IMR-90 (cell line): ENCODE results near the gene LAMTOR4. TPM values are rescaled to one million over a fixed set of nuclear protein-coding genes. Genes with fewer than 3 reads are reported as not detected.
"Not testable (repeated sequence)": the region's sequence is repeated elsewhere in the genome, so short reads cannot be mapped to it uniquely, and the experiment has no call there.

Source experiments
- ATAC-seq: fragments of 200-7000 bp; cut with Tn5 transposase; 2 replicates; pipeline ENCODE4 v1.9.1; 2020; ENCODE audit warnings: low read depth, mild to moderate bottlenecking, moderate library complexity
- BruUV-seq: library from RNA; stranded (reverse); fragments of 400-500 nt; replicated peaks from 2 replicates; lab custom pipeline; 2021; lab: Mats Ljungman, UMichigan
- CTCF ChIA-PET: fragments of 300-600 bp; formaldehyde crosslinking; extraction: SDS; loops from one replicate; lab custom pipeline; 2021; ENCODE audit warnings: antibody characterized with exemption; lab: Yijun Ruan, JAX
- POLR2A ChIA-PET: fragments of 300-600 bp; sonication (Branson Sonifier 250); formaldehyde crosslinking; loops from one replicate; lab custom pipeline; 2022; ENCODE audit warnings: antibody characterized with exemption; ENCODE audit not compliant: unreplicated experiment; lab: Charles Lee
- DNase-seq: peaks from one replicate; pipeline ENCODE4 v3.0.0; 2013
- H2AFZ ChIP-seq: replicated peaks from 2 replicates; pipeline ENCODE3; 2013; ENCODE audit warnings: low read length, mild to moderate bottlenecking; ENCODE audit not compliant: poor library complexity
- H2AK5ac ChIP-seq: 2 replicates; pipeline ENCODE4 v1.6.1; 2013; ENCODE audit warnings: low read depth, low read length, inconsistent platforms
- H2AK9ac ChIP-seq: replicated peaks from 2 replicates; pipeline ENCODE3; 2013; ENCODE audit warnings: mild to moderate bottlenecking, low read depth, low read length, moderate library complexity; ENCODE audit not compliant: poor library complexity
- H2BK120ac ChIP-seq: 2 replicates; pipeline ENCODE4 v1.6.1; 2013; ENCODE audit warnings: low read depth, low read length, inconsistent platforms
- H2BK15ac ChIP-seq: 3 replicates; pipeline ENCODE4 v1.6.1; 2013; ENCODE audit warnings: low read depth, low read length, inconsistent platforms
- H2BK20ac ChIP-seq: 2 replicates; pipeline ENCODE4 v1.6.1; 2013; ENCODE audit warnings: low read depth, mild to moderate bottlenecking, inconsistent platforms, low read length, moderate library complexity
- H2BK5ac ChIP-seq: 2 replicates; pipeline ENCODE4 v1.6.1; 2013; ENCODE audit warnings: mild to moderate bottlenecking, low read depth, low read length, inconsistent platforms; ENCODE audit not compliant: poor library complexity, severe bottlenecking
- H3K14ac ChIP-seq: replicated peaks from 2 replicates; pipeline ENCODE4 v1.6.1; 2013; ENCODE audit warnings: low read depth, low read length, inconsistent platforms
- H3K18ac ChIP-seq: 2 replicates; pipeline ENCODE4 v1.6.1; 2013; ENCODE audit warnings: low read depth, low read length, control low read depth
- H3K23ac ChIP-seq: 2 replicates; pipeline ENCODE4 v1.6.1; 2013; ENCODE audit warnings: low read depth, low read length, inconsistent platforms
- H3K27ac ChIP-seq: 2 replicates; pipeline ENCODE4 v1.5.1; 2013; ENCODE audit warnings: mild to moderate bottlenecking, control low read depth, low read length; ENCODE audit not compliant: insufficient read depth
- H3K27me3 ChIP-seq: 2 replicates; pipeline ENCODE4 v1.6.1; 2013; ENCODE audit warnings: low read length; ENCODE audit not compliant: control insufficient read depth, insufficient read depth
- H3K36me3 ChIP-seq: 2 replicates; pipeline ENCODE4 v1.6.1; 2013; ENCODE audit warnings: low read length, mixed read lengths; ENCODE audit not compliant: control insufficient read depth, insufficient read depth
- H3K4ac ChIP-seq: 2 replicates; pipeline ENCODE4 v1.6.1; 2013; ENCODE audit warnings: low read depth, low read length, inconsistent platforms
- H3K4me1 ChIP-seq: 2 replicates; pipeline ENCODE4 v1.6.1; 2013; ENCODE audit warnings: low read length, mixed read lengths; ENCODE audit not compliant: control insufficient read depth, insufficient read depth
- H3K4me2 ChIP-seq: 2 replicates; pipeline ENCODE4 v1.6.1; 2013; ENCODE audit warnings: low read depth, mild to moderate bottlenecking, control low read depth, low read length, moderate library complexity
- H3K4me3 ChIP-seq: 2 replicates; pipeline ENCODE4 v1.5.1; 2013; ENCODE audit warnings: low read depth, mild to moderate bottlenecking, control low read depth, low read length, moderate library complexity; ENCODE audit not compliant: insufficient read depth
- H3K56ac ChIP-seq: 2 replicates; pipeline ENCODE4 v1.6.1; 2013; ENCODE audit warnings: low read length, inconsistent platforms; ENCODE audit not compliant: insufficient read depth; ENCODE audit errors: extremely low read depth
- H3K79me1 ChIP-seq, 2 experiments: 2 replicates each; pipeline ENCODE4 v1.6.1; 2013; ENCODE audit warnings: low read length in 2 of 2, inconsistent platforms in 1 of 2, low read depth in 1 of 2
- H3K9ac ChIP-seq: 2 replicates; pipeline ENCODE4 v1.6.1; 2013; ENCODE audit warnings: low read depth, low read length, control low read depth
- H3K9me1 ChIP-seq: 2 replicates; pipeline ENCODE4 v1.6.1; 2013; ENCODE audit warnings: low read length, inconsistent platforms; ENCODE audit not compliant: insufficient read depth
- H3K9me3 ChIP-seq: 2 replicates; pipeline ENCODE4 v1.6.1; 2013; ENCODE audit warnings: low read length; ENCODE audit not compliant: control insufficient read depth, insufficient read depth
- H4K20me1 ChIP-seq: 2 replicates; pipeline ENCODE4 v1.6.1; 2013; ENCODE audit warnings: low read length, inconsistent platforms; ENCODE audit not compliant: insufficient read depth
- H4K5ac ChIP-seq: 2 replicates; pipeline ENCODE4 v1.6.1; 2013; ENCODE audit warnings: mild to moderate bottlenecking, low read depth, low read length, control low read depth
- H4K8ac ChIP-seq, 2 experiments: 2 replicates each; pipeline ENCODE4 v1.6.1; 2013; ENCODE audit warnings: low read depth in 2 of 2, low read length in 2 of 2, control low read depth in 1 of 2, inconsistent platforms in 1 of 2
- H4K91ac ChIP-seq: 2 replicates; pipeline ENCODE4 v1.6.1; 2013; ENCODE audit warnings: low read depth, low read length, inconsistent platforms; ENCODE audit not compliant: insufficient read depth
- WGBS, 2 experiments: methylation state at CpG; one replicate each; pipeline versions ENCODE4 v1.1.5 to v1.1.7; 2013; ENCODE audit warnings: missing lambda C conversion rate in 2 of 2; ENCODE audit not compliant: insufficient read length in 1 of 2; ENCODE audit errors: extremely low coverage in 2 of 2; 5-methylcytosine and 5-hydroxymethylcytosine counted together
- dilution Hi-C: fragments of 300-500 bp; cut with HindIII; formaldehyde crosslinking; loops from one replicate; pipeline ENCODE4 v1.14.3; 2018; ENCODE audit warnings: low sequenced_read_pairs; ENCODE audit not compliant: unreplicated experiment
- in situ Hi-C: fragments of 300-500 bp; cut with MboI; formaldehyde crosslinking; loops from 3 replicates; pipeline ENCODE4 v1.14.3; 2019; ENCODE audit warnings: low sequenced_read_pairs, inconsistent platforms, mixed read lengths
- intact Hi-C: fragments of 100-400 bp; cut with micrococcal nuclease; formaldehyde crosslinking; loops from 2 replicates; pipeline ENCODE4 v1.10.0; 2022
- polyA plus RNA-seq, 3 experiments: library from polyadenylated mRNA; depleted of rRNA; stranded (reverse); fragments of >200 nt; gene quantifications; 2 replicates each; pipeline ENCODE4 v1.2.3, GENCODE V29; 2012; ENCODE audit warnings: low replicate concordance in 1 of 3
- total RNA-seq: library from RNA; depleted of rRNA; stranded (reverse); fragments of >200 nt; gene quantifications from 2 replicates; pipeline ENCODE4 v1.2.3, GENCODE V29; 2012

Gene LAMTOR4
- total and polyA plus RNA-seq, 2 of the 4 experiments (the other 2 are of a cell fraction), result 134 to 268 TPM

GRCh38 chr7:100146350-100146749, 2.4 kb upstream of the LAMTOR4 start:
- BruUV-seq, H3K4me1 ChIP-seq, H4K8ac ChIP-seq, H3K9me3 ChIP-seq, H2BK5ac ChIP-seq, H3K23ac ChIP-seq, H4K91ac ChIP-seq, DNase-seq, H3K14ac ChIP-seq, H2BK15ac ChIP-seq, H4K5ac ChIP-seq, ATAC-seq, H4K20me1 ChIP-seq, H3K4ac ChIP-seq, POLR2A ChIA-PET, H3K36me3 ChIP-seq, H3K9ac ChIP-seq, H2BK120ac ChIP-seq, H3K4me2 ChIP-seq, in situ Hi-C loops, H3K4me3 ChIP-seq, H3K9me1 ChIP-seq, intact Hi-C loops, dilution Hi-C loops, H3K18ac ChIP-seq, H3K27me3 ChIP-seq, H3K27ac ChIP-seq, H3K56ac ChIP-seq, H2AFZ ChIP-seq, H2AK9ac ChIP-seq, H2BK20ac ChIP-seq, H2AK5ac ChIP-seq: not testable (repeated sequence)
- no CpG with 5 or more reads among the region's 4 CpGs for WGBS, 2 experiments
- H3K79me1 ChIP-seq, result peaks cover 13 to 22% of the 10 kb centered on the region in 2 experiments; a peak in 3 of 4 replicates
- CTCF ChIA-PET, result interaction anchor here (0.8 kb wide), 1 partner anchor 15 kb away, joined by 6 read pairs; no protein-coding TSS in a partner anchor
